K562 (cell line): ENCODE results near the gene PI4K2B. TPM values are rescaled to one million over a fixed set of nuclear protein-coding genes. Genes with fewer than 3 reads are reported as not detected.

Experiments used
- CTBP1 ChIP-seq: fragments of 450-650 bp; IDR thresholded peaks from 2 replicates; pipeline ENCODE4 v1.6.1; 2016; ENCODE audit warnings: borderline replicate concordance
- GTF2E2 ChIP-seq: fragments of 200-800 bp; sonication (Bioruptor generic); IDR thresholded peaks from 2 replicates; pipeline ENCODE4 v1.6.1; 2016; ENCODE audit warnings: missing genetic modification characterization, missing compliant biosample characterization
- MGA ChIP-seq: fragments of 450-650 bp; IDR thresholded peaks from 2 replicates; pipeline ENCODE4 v1.6.1; 2016; ENCODE audit warnings: mild to moderate bottlenecking, moderate library complexity
- NFIX ChIP-seq: fragments of 250-450 bp; sonication (Bioruptor Pico); IDR thresholded peaks from 2 replicates; pipeline ENCODE4 v1.4.0; 2020; ENCODE audit warnings: low read depth, mild to moderate bottlenecking, moderate library complexity
- PRMT5 ChIP-seq: sonication (generic); formaldehyde crosslinking; IDR thresholded peaks from 2 replicates; pipeline ENCODE4 v1.5.0; 2020; ENCODE audit warnings: missing genetic modification reagents
- RBM39 ChIP-seq: fragments of 200-400 bp; formaldehyde crosslinking; optimal IDR thresholded peaks from 2 replicates; pipeline ENCODE3; 2018; ENCODE audit warnings: low read depth, low read length
- SIX5 ChIP-seq, 2 experiments: IDR thresholded peaks; 2 replicates each; pipeline ENCODE4 v1.6.1; 2011; ENCODE audit warnings: low read length in 2 of 2, borderline replicate concordance in 1 of 2, low read depth in 1 of 2, mild to moderate bottlenecking in 1 of 2, moderate library complexity in 1 of 2; ENCODE audit not compliant: insufficient read depth in 1 of 2
- ZBTB7A ChIP-seq: IDR thresholded peaks from 2 replicates; pipeline ENCODE4 v1.6.1; 2011; ENCODE audit warnings: low read depth, mild to moderate bottlenecking, low read length, moderate library complexity, borderline replicate concordance; ENCODE audit not compliant: control insufficient read depth
- ZNF184 ChIP-seq: sonication (generic); formaldehyde crosslinking; IDR thresholded peaks from 2 replicates; pipeline ENCODE4 v1.5.0; 2020; ENCODE audit warnings: missing genetic modification reagents
- ZNF583 ChIP-seq: fragments of 250-450 bp; sonication (Bioruptor Pico); IDR thresholded peaks from 2 replicates; pipeline ENCODE4 v1.4.0; 2020
- polyA plus RNA-seq, 8 experiments: library from polyadenylated mRNA; depleted of rRNA in 4 of 8; stranded (reverse) in 5 of 8; unstranded in 3 of 8; fragments of >200 nt; fragmentation: Nextera tagmentation in 2 of 8; fragmentation: Illumina TruSeq in 1 of 8; extraction: Ambion mirVana in 2 of 8; extraction: Trizol in 1 of 8; gene quantifications; 2 replicates each; pipeline versions ENCODE4 v1.2.1 to v1.2.3, GENCODE V29; 2011 to 2014; ENCODE audit warnings: inconsistent platforms in 1 of 8, missing spikeins in 1 of 8
- total RNA-seq, 7 experiments: library from RNA; depleted of rRNA in 6 of 7; stranded (reverse); fragments of >200 nt in 6 of 7; fragmentation: Illumina TruSeq in 2 of 7; extraction: Trizol in 2 of 7; gene quantifications; 2 replicates each; pipeline versions ENCODE4 v1.2.1 to v1.2.3, GENCODE V29; 2011 to 2021; ENCODE audit warnings: low replicate concordance in 1 of 7
- TF ChIP-seq, protein P1 (sequence below): sonication (generic); formaldehyde crosslinking; IDR thresholded peaks from 2 replicates; pipeline ENCODE4 v1.4.0; 2020; ENCODE audit warnings: mild to moderate bottlenecking, missing genetic modification reagents
- TF ChIP-seq, protein P2 (sequence below): sonication (generic); formaldehyde crosslinking; IDR thresholded peaks from 2 replicates; pipeline ENCODE4 v1.8.1; 2023; ENCODE audit warnings: mild to moderate bottlenecking, missing genetic modification reagents

The PI4K2B gene
- total and polyA plus RNA-seq, 9 of the 15 experiments (the other 6 are each of a cell fraction or from before 2014, with no cell fraction given) = 4.5 to 21.4 (median 16.5) TPM

GRCh38 chr4:25312496-25313200 lies 78.8 kb downstream of the PI4K2B start, which contains the start of gene ZCCHC4 (continued):
- TF ChIP-seq MGA = peak; percentile 70
- TF ChIP-seq SIX5 (IDR thresholded peaks at IDR 0.05; ENCODE audit: borderline replicate concordance in 1 of 2, insufficient read depth in 1 of 2, low read depth in 1 of 2, low read length in 2 of 2) = peak; percentile 48 to 55; a peak in 2 of 4 replicates
- TF ChIP-seq NFIX (CRISPR knock-in tag) = no peak
- no peak for TF ChIP-seq ZNF583 (CRISPR knock-in tag)
- TF ChIP-seq PRMT5 = no peak
- TF ChIP-seq, protein P1, sequence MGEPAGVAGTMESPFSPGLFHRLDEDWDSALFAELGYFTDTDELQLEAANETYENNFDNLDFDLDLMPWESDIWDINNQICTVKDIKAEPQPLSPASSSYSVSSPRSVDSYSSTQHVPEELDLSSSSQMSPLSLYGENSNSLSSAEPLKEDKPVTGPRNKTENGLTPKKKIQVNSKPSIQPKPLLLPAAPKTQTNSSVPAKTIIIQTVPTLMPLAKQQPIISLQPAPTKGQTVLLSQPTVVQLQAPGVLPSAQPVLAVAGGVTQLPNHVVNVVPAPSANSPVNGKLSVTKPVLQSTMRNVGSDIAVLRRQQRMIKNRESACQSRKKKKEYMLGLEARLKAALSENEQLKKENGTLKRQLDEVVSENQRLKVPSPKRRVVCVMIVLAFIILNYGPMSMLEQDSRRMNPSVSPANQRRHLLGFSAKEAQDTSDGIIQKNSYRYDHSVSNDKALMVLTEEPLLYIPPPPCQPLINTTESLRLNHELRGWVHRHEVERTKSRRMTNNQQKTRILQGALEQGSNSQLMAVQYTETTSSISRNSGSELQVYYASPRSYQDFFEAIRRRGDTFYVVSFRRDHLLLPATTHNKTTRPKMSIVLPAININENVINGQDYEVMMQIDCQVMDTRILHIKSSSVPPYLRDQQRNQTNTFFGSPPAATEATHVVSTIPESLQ (CRISPR knock-in tag) = no peak
- TF ChIP-seq GTF2E2 (tag) = peak; percentile 87; the same call in 1 of the 2 replicates
- TF ChIP-seq ZBTB7A = peak; percentile 88
- TF ChIP-seq RBM39 = no peak
- TF ChIP-seq CTBP1 = peak; percentile 78
- TF ChIP-seq, protein P2, sequence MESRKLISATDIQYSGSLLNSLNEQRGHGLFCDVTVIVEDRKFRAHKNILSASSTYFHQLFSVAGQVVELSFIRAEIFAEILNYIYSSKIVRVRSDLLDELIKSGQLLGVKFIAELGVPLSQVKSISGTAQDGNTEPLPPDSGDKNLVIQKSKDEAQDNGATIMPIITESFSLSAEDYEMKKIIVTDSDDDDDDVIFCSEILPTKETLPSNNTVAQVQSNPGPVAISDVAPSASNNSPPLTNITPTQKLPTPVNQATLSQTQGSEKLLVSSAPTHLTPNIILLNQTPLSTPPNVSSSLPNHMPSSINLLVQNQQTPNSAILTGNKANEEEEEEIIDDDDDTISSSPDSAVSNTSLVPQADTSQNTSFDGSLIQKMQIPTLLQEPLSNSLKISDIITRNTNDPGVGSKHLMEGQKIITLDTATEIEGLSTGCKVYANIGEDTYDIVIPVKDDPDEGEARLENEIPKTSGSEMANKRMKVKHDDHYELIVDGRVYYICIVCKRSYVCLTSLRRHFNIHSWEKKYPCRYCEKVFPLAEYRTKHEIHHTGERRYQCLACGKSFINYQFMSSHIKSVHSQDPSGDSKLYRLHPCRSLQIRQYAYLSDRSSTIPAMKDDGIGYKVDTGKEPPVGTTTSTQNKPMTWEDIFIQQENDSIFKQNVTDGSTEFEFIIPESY (CRISPR knock-in tag) = peak; percentile 63
- TF ChIP-seq ZNF184 (CRISPR knock-in tag) = no peak
